Measurements from ENCODE around the gene CTNND1.

DNA sequence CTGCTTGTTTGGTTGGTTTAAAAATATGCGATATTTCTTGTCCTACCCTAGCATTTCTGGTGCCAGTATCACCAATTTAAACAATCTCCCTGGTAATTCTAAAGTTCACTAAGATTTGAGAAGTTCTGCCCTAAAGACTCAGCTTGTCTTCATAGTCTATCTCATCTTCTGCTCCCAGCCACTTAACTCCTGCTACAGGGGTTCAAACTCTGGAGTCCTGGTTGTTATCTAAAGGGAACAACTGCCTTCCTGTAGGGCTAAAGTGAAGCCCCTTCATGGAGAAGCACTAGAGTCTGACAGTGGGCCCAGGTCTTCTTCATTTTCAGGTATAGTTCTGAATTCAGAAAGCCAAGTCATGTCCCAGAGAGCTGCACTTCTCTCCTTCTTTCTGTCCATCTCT is 73.2 kb downstream of the CTNND1 start:
- no peak for TF ChIP-seq POLR2A (IDR thresholded peaks at IDR 0.05)
- TF ChIP-seq, protein P1, sequence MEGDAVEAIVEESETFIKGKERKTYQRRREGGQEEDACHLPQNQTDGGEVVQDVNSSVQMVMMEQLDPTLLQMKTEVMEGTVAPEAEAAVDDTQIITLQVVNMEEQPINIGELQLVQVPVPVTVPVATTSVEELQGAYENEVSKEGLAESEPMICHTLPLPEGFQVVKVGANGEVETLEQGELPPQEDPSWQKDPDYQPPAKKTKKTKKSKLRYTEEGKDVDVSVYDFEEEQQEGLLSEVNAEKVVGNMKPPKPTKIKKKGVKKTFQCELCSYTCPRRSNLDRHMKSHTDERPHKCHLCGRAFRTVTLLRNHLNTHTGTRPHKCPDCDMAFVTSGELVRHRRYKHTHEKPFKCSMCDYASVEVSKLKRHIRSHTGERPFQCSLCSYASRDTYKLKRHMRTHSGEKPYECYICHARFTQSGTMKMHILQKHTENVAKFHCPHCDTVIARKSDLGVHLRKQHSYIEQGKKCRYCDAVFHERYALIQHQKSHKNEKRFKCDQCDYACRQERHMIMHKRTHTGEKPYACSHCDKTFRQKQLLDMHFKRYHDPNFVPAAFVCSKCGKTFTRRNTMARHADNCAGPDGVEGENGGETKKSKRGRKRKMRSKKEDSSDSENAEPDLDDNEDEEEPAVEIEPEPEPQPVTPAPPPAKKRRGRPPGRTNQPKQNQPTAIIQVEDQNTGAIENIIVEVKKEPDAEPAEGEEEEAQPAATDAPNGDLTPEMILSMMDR (IDR thresholded peaks at IDR 0.05 in 4 of 5, conservative IDR thresholded peaks at IDR 0.05 in 1 of 5): no peak
